Mammary epithelial cell (primary cell): ENCODE results near the gene PHACTR2.

Source experiments
- EZH2 ChIP-seq: IDR thresholded peaks from 2 replicates; pipeline ENCODE4 v1.6.1; 2012; ENCODE audit warnings: low read length, inconsistent platforms, borderline replicate concordance
- TF ChIP-seq, protein P1 (sequence below), 2 donors: IDR thresholded peaks in 1 of 2; conservative IDR thresholded peaks in 1 of 2; 2 replicates each; pipeline ENCODE4 v1.5.1; 2011 to 2012; ENCODE audit warnings: inconsistent platforms in 2 of 2, low read length in 2 of 2, mild to moderate bottlenecking in 2 of 2, control low read depth in 1 of 2, low read depth in 1 of 2; ENCODE audit not compliant: insufficient read depth in 1 of 2; ENCODE audit errors: extremely low read depth in 1 of 2

DNA sequence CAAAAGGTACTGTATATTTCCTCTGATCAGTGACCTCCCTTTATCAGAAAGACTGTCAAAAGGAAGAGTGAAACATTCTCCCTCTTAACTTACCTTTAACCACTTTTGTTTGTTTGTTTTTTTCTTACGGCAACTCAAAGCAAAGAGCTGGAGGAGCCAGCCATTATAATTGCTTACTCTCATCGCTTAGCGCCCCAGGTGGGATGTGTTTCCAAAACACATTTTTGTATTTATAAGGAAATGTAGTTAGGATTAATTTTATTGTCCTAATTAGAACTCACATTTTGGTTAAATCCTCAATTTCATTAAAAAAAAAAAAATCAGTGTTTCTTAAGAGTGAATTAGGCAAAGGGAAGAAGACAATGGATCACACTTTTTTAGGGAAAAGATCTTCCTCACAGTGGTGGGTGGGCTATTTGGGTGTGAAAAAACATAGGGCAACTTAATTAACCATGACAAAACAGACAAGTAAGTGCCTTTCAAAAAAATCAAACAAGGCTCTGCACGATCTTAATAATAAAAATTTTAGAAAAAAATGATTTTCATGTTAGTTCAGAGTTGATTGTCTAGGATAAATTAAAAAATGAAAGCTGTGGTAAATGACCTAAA lies 1.2 kb upstream of the PHACTR2 start:
- TF ChIP-seq, protein P1, sequence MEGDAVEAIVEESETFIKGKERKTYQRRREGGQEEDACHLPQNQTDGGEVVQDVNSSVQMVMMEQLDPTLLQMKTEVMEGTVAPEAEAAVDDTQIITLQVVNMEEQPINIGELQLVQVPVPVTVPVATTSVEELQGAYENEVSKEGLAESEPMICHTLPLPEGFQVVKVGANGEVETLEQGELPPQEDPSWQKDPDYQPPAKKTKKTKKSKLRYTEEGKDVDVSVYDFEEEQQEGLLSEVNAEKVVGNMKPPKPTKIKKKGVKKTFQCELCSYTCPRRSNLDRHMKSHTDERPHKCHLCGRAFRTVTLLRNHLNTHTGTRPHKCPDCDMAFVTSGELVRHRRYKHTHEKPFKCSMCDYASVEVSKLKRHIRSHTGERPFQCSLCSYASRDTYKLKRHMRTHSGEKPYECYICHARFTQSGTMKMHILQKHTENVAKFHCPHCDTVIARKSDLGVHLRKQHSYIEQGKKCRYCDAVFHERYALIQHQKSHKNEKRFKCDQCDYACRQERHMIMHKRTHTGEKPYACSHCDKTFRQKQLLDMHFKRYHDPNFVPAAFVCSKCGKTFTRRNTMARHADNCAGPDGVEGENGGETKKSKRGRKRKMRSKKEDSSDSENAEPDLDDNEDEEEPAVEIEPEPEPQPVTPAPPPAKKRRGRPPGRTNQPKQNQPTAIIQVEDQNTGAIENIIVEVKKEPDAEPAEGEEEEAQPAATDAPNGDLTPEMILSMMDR (conservative IDR thresholded peaks at IDR 0.05 in 1 of 2, IDR thresholded peaks at IDR 0.05 in 1 of 2; ENCODE audit: extremely low read depth in 1 of 2, insufficient read depth in 1 of 2, low read depth in 1 of 2, low read length in 2 of 2), result no peak
- no peak for TF ChIP-seq EZH2
